ENCODE data around the gene RUSC1. TPM values are rescaled to one million over a fixed set of nuclear protein-coding genes. Genes with fewer than 3 reads are reported as not detected.
"Not testable (repeated sequence)": the region's sequence is repeated elsewhere in the genome, so short reads cannot be mapped to it uniquely, and the experiment has no call there.

RUSC1 gene
- total RNA-seq, 4 donors from 2014 or later, result 35.8 to 52.0 (median 40.1) TPM

- TF ChIP-seq POLR2A (IDR thresholded peaks at IDR 0.05) (no peak), CTCF (IDR thresholded peaks at IDR 0.05) (no peak)
- WGBS, 2 donors, result 80% methylated on average over 1 of the region's 7 CpGs; no CpG with 5 or more reads in 1 of the 2 donors
- no peak for DNase-seq
Measured at GRCh38 chr1:155326631-155327037, 5.9 kb downstream of the RUSC1 start.

GRCh38 chr1:155327981-155328380, 7.3 kb downstream of the RUSC1 start:
- Histone ChIP-seq H3K4me1 (peaks cover 10 to 30% (median 12%) of the 10 kb centered on the region in 3 donors), H3K9me3 (no peaks in the 10 kb centered on the region), H3K4me3 (no peak overlapping the region), H3K27ac (no peak overlapping the region), H3K36me3 (peaks cover 5 to 66% (median 26%) of the 10 kb centered on the region in 3 donors), H3K27me3 (no peaks in the 10 kb centered on the region)
- 83 to 86% methylated on average over 4 of the region's 4 CpGs for WGBS, 2 donors
- no peak for DNase-seq
- TF ChIP-seq POLR2A (IDR thresholded peaks at IDR 0.05), result no peak
- intact Hi-C loops (cut with DNase I), result loop anchor here (5.0 kb wide), 1 partner anchor 76 kb away; no protein-coding TSS in a partner anchor

More at GRCh38 chr1:155326631-155327037, 5.9 kb downstream of the RUSC1 start:
- H3K27ac ChIP-seq, result peak overlapping the region in 2 of 4 donors; percentile 17 to 96
- no peaks in the 10 kb centered on the region for H3K9me3 ChIP-seq
- peaks cover 5 to 59% (median 26%) of the 10 kb centered on the region in 3 donors for H3K36me3 ChIP-seq
- no peak overlapping the region for H3K4me3 ChIP-seq
- no peaks in the 10 kb centered on the region for H3K27me3 ChIP-seq
- intact Hi-C loops (cut with DNase I), result loop anchor here (5.0 kb wide), 1 partner anchor 74 kb away; no protein-coding TSS in a partner anchor
- H3K4me1 ChIP-seq, result peaks cover 21 to 43% (median 22%) of the 10 kb centered on the region in 3 donors

GRCh38 chr1:155328856-155329255, 8.2 kb downstream of the RUSC1 start:
- 76 to 84% methylated on average over 6 to 7 of the region's 7 CpGs for WGBS, 2 donors
- intact Hi-C loops (cut with DNase I), result loop anchor here (5.0 kb wide), 1 partner anchor 77 kb away; no protein-coding TSS in a partner anchor
- peaks cover 5 to 75% (median 26%) of the 10 kb centered on the region in 3 donors for H3K36me3 ChIP-seq

GRCh38 chr1:155329980-155330598, 9.4 kb downstream of the RUSC1 start:
- H3K9me3 ChIP-seq, result no peaks in the 10 kb centered on the region
- peaks cover 10 to 29% (median 12%) of the 10 kb centered on the region in 3 donors for H3K4me1 ChIP-seq
- no peak for DNase-seq
- no peak for TF ChIP-seq CTCF (IDR thresholded peaks at IDR 0.05)
- no peak for TF ChIP-seq POLR2A (IDR thresholded peaks at IDR 0.05)
- H3K36me3 ChIP-seq, result peaks cover 5 to 87% (median 26%) of the 10 kb centered on the region in 3 donors
- intact Hi-C loops (cut with DNase I), result loop anchor here (5.0 kb wide), 1 partner anchor 78 kb away; no protein-coding TSS in a partner anchor
- H3K4me3 ChIP-seq, result no peak overlapping the region
- H3K27me3 ChIP-seq, result no peaks in the 10 kb centered on the region
- peak overlapping the region in 1 of 4 donors; percentile 21 for H3K27ac ChIP-seq
- WGBS, 2 donors, result 75 to 76% methylated on average over 9 to 11 of the region's 11 CpGs

More at GRCh38 chr1:155328856-155329255, 8.2 kb downstream of the RUSC1 start:
- H3K4me1 ChIP-seq, result peaks cover 10 to 30% (median 12%) of the 10 kb centered on the region in 3 donors
- not testable (repeated sequence) for H3K27ac ChIP-seq, H3K27me3 ChIP-seq, DNase-seq, H3K9me3 ChIP-seq, H3K4me3 ChIP-seq

- H3K36me3 ChIP-seq, result peaks cover 5 to 94% (median 26%) of the 10 kb centered on the region in 3 donors
- peaks cover 0 to 4% (median 0%) of the 10 kb centered on the region in 3 donors for H3K4me1 ChIP-seq
- H3K9me3 ChIP-seq, result no peaks in the 10 kb centered on the region
- intact Hi-C loops (cut with DNase I), result no loop called here
- H3K27me3 ChIP-seq, result no peaks in the 10 kb centered on the region
- no peak for DNase-seq
- 54 to 62% methylated on average over 1 of the region's 1 CpG for WGBS, 2 donors
- no peak overlapping the region for H3K27ac ChIP-seq
- TF ChIP-seq CTCF (IDR thresholded peaks at IDR 0.05) (no peak), POLR2A (IDR thresholded peaks at IDR 0.05) (no peak)
- no peak overlapping the region for H3K4me3 ChIP-seq
Measured at GRCh38 chr1:155334962-155335361, 14.3 kb downstream of the RUSC1 start.

GRCh38 chr1:155339515-155340097, 18.9 kb downstream of the RUSC1 start:
- 84 to 96% methylated on average over 8 of the region's 8 CpGs for WGBS, 2 donors
- Histone ChIP-seq H3K4me3 (no peak overlapping the region), H3K27ac (no peak overlapping the region), H3K9me3 (no peaks in the 10 kb centered on the region), H3K27me3 (no peaks in the 10 kb centered on the region), H3K36me3 (peaks cover 4 to 100% (median 38%) of the 10 kb centered on the region in 3 donors), H3K4me1 (no peaks in the 10 kb centered on the region)
- no peak for DNase-seq
- TF ChIP-seq CTCF (IDR thresholded peaks at IDR 0.05) (no peak), POLR2A (IDR thresholded peaks at IDR 0.05) (no peak)
- intact Hi-C loops (cut with DNase I), result no loop called here

All from esophagus squamous epithelium (tissue), 5 donors.